HG03439 (cell line): ENCODE results near the gene SLC1A4.
"Not testable (repeated sequence)": the region's sequence is repeated elsewhere in the genome, so short reads cannot be mapped to it uniquely, and the experiment has no call there.

ENCODE experiments used
- ATAC-seq: cut with Tn5 transposase; IDR thresholded peaks from one replicate; pipeline ENCODE4 v1.9.1; 2021; ENCODE audit warnings: mild to moderate bottlenecking, moderate library complexity; ENCODE audit not compliant: unreplicated experiment

SLC1A4 gene

GRCh38 chr2:64963138-64963537, 26.1 kb upstream of the SLC1A4 start:
- not testable (repeated sequence) for ATAC-seq

- no peak for ATAC-seq
Measured at GRCh38 chr2:64963719-64964118, 25.5 kb upstream of the SLC1A4 start.

- ATAC-seq: no peak
Measured at GRCh38 chr2:64966017-64966416, 23.2 kb upstream of the SLC1A4 start.

- no peak for ATAC-seq
Measured at GRCh38 chr2:64966839-64967238, 22.4 kb upstream of the SLC1A4 start.

GRCh38 chr2:64967601-64968000, 21.6 kb upstream of the SLC1A4 start:
- ATAC-seq: no peak

GRCh38 chr2:64969086-64969485, 20.1 kb upstream of the SLC1A4 start:
- not testable (repeated sequence) for ATAC-seq

GRCh38 chr2:64970495-64970894, 18.7 kb upstream of the SLC1A4 start:
- ATAC-seq: no peak

GRCh38 chr2:64972426-64972825, 16.8 kb upstream of the SLC1A4 start:
- no peak for ATAC-seq

- no peak for ATAC-seq
Measured at GRCh38 chr2:64972876-64973275, 16.3 kb upstream of the SLC1A4 start.

- no peak for ATAC-seq
Measured at GRCh38 chr2:64975232-64975821, 13.9 kb upstream of the SLC1A4 start.

- no peak for ATAC-seq
Measured at GRCh38 chr2:64976276-64976675, 12.9 kb upstream of the SLC1A4 start.

- ATAC-seq: no peak
Measured at GRCh38 chr2:64978514-64979268, 10.5 kb upstream of the SLC1A4 start.

- no peak for ATAC-seq
Measured at GRCh38 chr2:64979744-64980143, 9.5 kb upstream of the SLC1A4 start.

GRCh38 chr2:64980183-64980582, 9.0 kb upstream of the SLC1A4 start:
- ATAC-seq: no peak

GRCh38 chr2:64982311-64982857, 6.8 kb upstream of the SLC1A4 start:
- ATAC-seq: peak; percentile 47

GRCh38 chr2:64982932-64983331, 6.3 kb upstream of the SLC1A4 start:
- ATAC-seq: no peak

GRCh38 chr2:64985447-64985846, 3.8 kb upstream of the SLC1A4 start:
- no peak for ATAC-seq

- no peak for ATAC-seq
Measured at GRCh38 chr2:64987001-64987955, 1.9 kb upstream of the SLC1A4 start.

GRCh38 chr2:64987956-64988419, 1.2 kb upstream of the SLC1A4 start:
- no peak for ATAC-seq

- ATAC-seq: peak; percentile 34
Measured at GRCh38 chr2:64988420-64989125, 626 bp upstream of the SLC1A4 start.
